Inflammatory macrophage treated with lipopolysaccharide for 4 hours (primary cell): Measurements from ENCODE around the gene PARD6G.
"Not testable (repeated sequence)": the region's sequence is repeated elsewhere in the genome, so short reads cannot be mapped to it uniquely, and the experiment has no call there.

ENCODE experiments used
- DNase-seq: peaks from one replicate; pipeline ENCODE4 v3.0.0-alpha.2; 2020

PARD6G gene

GRCh38 chr18:80241919-80242777 lies 5.2 kb downstream of the PARD6G start:
- no peak for DNase-seq

DNA sequence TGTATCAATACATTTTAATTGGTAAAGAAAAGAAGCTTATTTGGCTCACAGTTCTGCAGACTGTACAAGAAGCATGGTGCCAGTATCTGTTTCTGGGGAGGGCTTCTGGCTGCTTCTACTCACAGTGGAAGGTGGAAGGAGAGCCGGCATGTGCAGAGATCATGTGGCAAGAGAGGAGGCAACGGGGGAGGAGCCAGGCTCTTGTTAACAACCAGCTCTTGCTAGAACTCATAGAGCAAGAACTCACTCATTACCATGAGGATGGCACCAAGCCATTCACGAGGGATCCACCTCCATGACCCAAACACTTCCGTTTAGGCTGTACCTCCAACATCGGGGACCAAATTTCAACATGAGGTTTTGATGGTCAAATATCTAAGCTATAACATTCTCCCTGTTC lies 7.5 kb downstream of the PARD6G start:
- no peak for DNase-seq

GRCh38 chr18:80238651-80239260 lies 8.6 kb downstream of the PARD6G start:
- no peak for DNase-seq

DNA sequence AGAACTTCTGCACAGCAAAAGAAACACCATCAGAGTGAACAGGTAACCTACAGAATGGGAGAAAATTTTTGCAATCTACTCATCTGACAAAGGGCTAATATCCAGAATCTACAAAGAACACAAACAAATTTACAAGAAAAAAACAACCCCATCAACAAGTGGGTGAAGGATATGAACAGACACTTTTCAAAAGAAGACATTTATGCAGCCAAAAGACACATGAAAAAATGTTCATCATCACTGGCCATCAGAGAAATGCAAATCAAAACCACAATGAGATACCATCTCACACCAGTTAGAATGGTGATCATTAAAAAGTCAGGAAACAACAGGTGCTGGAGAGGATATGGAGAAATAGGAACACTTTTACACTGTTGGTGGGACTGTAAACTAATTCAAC lies 9.8 kb downstream of the PARD6G start:
- not testable (repeated sequence) for DNase-seq

- DNase-seq = no peak
Observed at GRCh38 chr18:80234398-80234797, 12.9 kb downstream of the PARD6G start.

GRCh38 chr18:80233899-80234298 lies 13.4 kb downstream of the PARD6G start:
- no peak for DNase-seq

GRCh38 chr18:80233201-80233835 lies 14.0 kb downstream of the PARD6G start:
- no peak for DNase-seq

DNA sequence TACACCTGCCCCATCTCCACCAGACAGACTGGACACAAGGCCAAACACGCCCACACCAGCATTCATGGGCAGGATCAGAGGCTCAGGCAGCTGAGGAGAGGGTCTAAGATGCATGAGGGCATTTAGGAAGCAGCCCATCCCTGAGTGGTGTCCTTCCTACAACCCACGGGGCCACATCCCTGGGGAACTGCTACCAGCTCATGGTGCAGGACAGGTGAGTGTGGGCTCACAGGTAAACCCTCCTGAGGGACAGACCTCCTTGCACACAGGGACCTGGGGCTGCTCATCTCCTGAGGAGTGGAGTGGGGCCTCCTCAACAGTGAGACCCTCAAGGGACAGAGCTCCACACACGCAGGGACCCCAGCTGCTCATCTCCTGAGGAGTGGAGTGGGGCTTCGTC lies 14.6 kb downstream of the PARD6G start:
- DNase-seq = no peak

DNA sequence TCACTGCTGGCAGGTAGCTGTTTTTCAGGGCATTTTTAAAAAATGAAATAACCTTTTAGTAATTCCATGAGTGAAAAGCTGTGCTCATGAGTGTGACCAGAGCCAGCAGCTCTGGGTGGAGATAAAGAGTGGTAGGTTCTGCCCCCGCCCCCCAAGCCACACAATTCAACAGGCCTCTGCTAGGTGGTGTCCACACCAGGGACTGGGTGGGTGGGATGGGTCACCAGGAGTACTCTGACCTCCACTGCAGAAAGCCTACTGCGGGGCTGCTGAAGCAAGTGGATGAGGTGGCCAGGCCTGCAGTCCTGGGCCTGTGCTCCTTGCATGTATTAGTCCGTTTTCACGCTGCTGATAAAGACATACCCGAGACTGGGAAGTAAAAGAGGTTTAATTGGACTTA lies 15.3 kb downstream of the PARD6G start:
- DNase-seq = no peak

GRCh38 chr18:80231616-80232015 lies 15.7 kb downstream of the PARD6G start:
- DNase-seq = no peak

GRCh38 chr18:80231151-80231550 lies 16.2 kb downstream of the PARD6G start:
- no peak for DNase-seq

DNA sequence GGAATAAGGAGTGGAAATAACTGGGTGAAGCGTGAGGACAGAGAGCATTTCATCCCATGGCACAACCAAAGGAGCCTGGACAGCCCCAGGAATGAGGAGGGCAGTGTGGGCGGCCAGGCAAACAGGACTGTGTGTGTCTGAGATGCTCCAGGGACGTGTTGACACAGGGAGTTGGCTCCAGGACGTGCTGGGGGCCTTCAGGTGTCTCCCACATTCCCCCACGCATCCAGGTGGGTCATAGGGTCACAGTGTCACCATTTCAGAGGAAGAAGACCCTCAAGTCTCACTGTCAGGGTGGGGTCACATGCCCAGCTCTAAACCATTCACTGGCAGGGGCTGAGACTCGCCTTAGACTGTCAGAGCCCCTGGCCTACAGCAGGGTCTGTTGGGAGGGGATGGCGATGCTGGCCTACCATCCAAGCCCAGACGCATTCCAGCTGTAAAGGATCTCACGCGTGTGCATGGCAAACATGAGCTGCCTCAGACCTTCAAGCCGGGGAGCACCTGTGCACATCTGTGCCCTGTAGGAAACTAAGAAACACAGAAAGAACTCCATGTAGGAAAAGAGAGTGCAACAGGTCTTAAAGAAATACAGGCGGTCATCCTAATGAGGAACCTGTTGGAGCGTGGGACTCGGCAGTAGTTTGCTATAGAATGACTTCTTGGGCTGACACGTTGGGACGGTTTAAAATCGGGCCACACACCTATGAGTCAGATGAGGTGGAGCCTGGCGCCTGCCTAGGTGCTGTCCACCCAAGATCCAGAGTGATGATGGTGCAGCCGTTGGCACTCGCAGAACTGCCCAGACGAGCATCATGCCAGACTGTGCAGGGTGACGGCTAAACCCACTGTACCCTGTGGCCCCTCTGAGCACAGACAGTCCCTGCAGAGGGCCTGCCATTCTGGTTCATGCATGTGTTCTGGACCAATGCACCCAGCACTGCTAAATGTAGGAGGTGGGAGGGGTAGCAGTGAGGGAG lies 17.3 kb downstream of the PARD6G start:
- no peak for DNase-seq

- DNase-seq = no peak
Observed at GRCh38 chr18:80229363-80229762, 18.0 kb downstream of the PARD6G start.

DNA sequence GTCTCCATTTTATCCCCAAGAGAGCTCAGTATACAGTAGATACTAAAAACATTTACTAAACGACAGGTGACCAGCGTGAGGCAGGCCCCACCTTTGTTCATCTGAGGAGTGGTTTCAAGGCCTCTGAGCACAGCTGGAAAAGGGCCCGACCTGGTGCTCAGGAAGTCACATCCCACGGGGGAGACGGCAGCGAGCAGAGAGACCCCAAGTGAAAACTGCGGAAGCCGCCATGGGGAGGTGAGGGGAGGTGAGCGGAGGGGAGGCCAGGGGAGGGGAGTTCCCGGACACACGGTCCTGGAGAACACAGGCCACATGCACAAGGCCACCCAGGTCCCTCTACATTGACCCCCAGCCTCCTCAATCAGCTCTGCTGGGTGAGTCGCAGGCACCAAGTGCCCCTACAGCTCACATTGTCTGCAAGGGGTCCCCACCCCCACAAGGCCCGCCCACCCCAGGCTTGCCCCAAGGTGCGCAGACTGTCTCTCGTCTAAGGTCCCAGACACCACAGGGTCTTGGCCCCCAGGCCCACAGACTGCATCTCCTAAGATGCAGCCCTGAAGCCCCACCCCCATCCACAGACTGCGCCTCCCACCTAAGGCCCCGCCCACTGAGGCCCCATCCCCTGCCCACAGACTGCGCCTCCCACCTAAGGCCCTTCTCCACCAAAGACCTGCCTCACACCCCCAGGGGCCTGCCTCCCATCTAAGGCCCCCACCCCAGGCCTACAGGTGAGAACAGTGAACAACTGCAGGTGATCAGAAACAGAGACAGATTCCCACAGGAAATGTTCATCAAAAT lies 19.1 kb downstream of the PARD6G start:
- no peak for DNase-seq

GRCh38 chr18:80227472-80227871 lies 19.8 kb downstream of the PARD6G start:
- DNase-seq = no peak

- no peak for DNase-seq
Observed at GRCh38 chr18:80225685-80226084, 21.6 kb downstream of the PARD6G start.

DNA sequence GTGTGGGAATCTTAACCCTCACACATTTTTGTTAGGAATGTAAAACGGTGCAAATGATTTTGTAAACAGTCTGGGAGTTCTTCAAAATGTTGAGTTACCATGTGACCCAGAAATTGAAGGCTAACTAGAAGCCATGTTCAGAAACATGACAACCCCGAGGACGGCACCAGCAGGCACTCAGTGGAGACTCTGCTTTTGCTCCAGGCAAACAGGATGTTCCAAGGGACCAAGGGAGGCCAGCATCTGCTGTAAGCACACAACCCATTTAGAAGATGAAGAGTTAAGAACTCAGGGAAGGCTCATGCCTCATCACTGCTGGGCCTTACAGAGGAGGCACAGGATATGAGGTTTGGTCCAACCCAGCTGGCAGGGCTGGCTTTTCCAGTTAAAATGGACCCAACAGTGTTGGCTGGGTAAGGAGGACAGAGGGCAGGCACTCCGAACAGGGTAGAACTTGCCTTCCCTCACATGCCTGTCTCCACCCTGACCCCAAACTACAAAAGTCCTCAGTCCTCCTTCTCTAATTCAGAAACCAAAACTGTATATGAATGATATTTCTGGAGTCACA lies 23.6 kb downstream of the PARD6G start:
- no peak for DNase-seq

- DNase-seq = not testable (repeated sequence)
Observed at GRCh38 chr18:80219488-80219887, 27.8 kb downstream of the PARD6G start.

GRCh38 chr18:80218341-80219227 lies 28.7 kb downstream of the PARD6G start:
- DNase-seq = no peak

DNA sequence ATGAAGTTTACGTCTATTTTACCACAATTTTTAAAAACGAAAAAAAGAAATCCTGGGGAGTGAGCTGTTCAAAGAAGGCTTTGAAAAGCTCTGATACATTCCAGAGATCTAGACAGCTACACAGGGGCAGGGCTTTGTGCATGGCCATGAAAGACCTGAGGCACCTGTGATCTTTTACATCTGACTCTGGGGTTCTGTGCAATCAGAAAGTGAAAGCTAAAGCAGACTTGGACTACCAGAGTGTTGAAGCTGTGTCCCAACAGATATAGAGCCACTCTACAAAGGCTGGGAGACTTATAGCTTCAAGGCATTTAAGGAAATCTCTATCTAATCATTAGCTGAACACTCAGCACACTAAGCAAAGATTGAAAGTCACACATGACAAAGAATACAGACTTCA lies 34.1 kb downstream of the PARD6G start:
- DNase-seq = no peak
